Measurements from ENCODE around the gene CCDC88B. TPM values are rescaled to one million over a fixed set of nuclear protein-coding genes. Genes with fewer than 3 reads are reported as not detected.

CCDC88B gene
- total RNA-seq, 4 donors from 2014 or later = 7.0 to 12.5 (median 8.2) TPM

DNA sequence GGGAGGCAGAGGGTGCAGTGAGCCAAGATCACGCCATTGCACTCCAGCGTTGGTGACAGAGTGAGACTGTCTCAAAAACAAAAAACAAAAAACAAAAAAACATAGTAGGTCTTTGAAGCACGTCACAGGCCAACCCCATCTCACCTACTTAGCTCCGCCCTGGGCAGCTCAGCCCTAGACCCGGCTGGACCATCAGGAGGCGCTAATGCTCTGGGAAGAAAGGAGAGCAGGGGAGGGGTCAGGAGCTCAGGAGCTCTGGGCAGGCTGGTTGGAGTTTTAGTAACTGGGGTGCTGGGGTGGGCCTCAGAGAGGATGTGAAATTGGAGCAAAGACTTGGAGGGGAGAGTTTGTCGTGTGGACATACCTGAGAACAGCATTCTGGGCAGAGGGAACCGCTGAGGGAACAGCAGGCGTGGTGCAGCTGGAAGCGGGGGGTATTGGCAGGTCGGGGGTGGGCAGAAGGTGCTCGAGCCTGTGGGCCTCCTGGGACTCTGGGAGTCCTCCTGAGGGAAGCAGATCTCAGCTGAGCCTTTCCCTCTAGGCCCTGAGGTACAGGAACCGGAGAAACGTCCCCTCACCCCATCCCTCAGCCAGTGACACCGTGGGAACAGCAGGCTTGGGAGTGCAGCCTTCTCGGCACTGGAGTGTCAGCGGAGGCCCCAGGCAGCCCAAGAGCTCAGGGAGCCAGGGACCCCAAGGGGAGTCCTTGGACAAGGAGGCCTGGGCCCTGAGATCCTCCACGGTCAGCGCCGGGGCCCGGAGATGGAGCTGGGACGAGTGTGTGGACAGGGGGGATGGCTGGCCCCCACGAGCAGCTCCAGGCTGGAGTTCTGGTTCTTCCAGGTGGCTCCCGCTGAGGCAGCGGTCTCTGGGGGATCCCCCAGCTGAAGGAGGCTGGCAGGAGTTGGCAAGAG lies 16.8 kb downstream of the CCDC88B start:
- Histone ChIP-seq H3K9me3 (no peaks in the 10 kb centered on the region), H3K4me1 (peaks cover 33 to 53% (median 49%) of the 10 kb centered on the region in 4 donors), H3K4me3 (no peak overlapping the region), H3K36me3 (peaks cover 0 to 18% (median 16%) of the 10 kb centered on the region in 4 donors), H3K27ac (replicated peaks in 1 of 4) (no peak overlapping the region), H3K27me3 (no peaks in the 10 kb centered on the region)
- WGBS = 80% methylated on average over 20 of the region's 25 CpGs
- intact Hi-C loops (cut with DNase I) = no loop called here
- TF ChIP-seq POLR2AphosphoS5 (IDR thresholded peaks at IDR 0.05) = no peak
- TF ChIP-seq CTCF (IDR thresholded peaks at IDR 0.05) = peak in 1 of 3 experiments; percentile 17
- DNase-seq (ENCODE audit: extremely low spot score) = no peak

- no peaks in the 10 kb centered on the region for H3K9me3 ChIP-seq
- intact Hi-C loops (cut with DNase I) = no loop called here
- 100% methylated on average over 1 of the region's 6 CpGs for WGBS
- peaks cover 33 to 53% (median 49%) of the 10 kb centered on the region in 4 donors for H3K4me1 ChIP-seq
- TF ChIP-seq POLR2A (IDR thresholded peaks at IDR 0.05; ENCODE audit: low read depth) = no peak
- TF ChIP-seq POLR2AphosphoS5 (IDR thresholded peaks at IDR 0.05) = no peak
- TF ChIP-seq CTCF (IDR thresholded peaks at IDR 0.05) = no peak
- TF ChIP-seq EP300 (IDR thresholded peaks at IDR 0.05) = no peak
- peak overlapping the region in 3 of 4 donors; percentile 83 to 89 (median 84) for H3K27ac ChIP-seq (replicated peaks in 1 of 4)
- H3K4me3 ChIP-seq = no peak overlapping the region
- no peak for DNase-seq (ENCODE audit: extremely low spot score)
- H3K36me3 ChIP-seq = peaks cover 3 to 25% (median 23%) of the 10 kb centered on the region in 4 donors
- no peaks in the 10 kb centered on the region for H3K27me3 ChIP-seq
These were observed 17.4 kb downstream of the CCDC88B start for GRCh38 chr11:64357446-64357845.

DNA sequence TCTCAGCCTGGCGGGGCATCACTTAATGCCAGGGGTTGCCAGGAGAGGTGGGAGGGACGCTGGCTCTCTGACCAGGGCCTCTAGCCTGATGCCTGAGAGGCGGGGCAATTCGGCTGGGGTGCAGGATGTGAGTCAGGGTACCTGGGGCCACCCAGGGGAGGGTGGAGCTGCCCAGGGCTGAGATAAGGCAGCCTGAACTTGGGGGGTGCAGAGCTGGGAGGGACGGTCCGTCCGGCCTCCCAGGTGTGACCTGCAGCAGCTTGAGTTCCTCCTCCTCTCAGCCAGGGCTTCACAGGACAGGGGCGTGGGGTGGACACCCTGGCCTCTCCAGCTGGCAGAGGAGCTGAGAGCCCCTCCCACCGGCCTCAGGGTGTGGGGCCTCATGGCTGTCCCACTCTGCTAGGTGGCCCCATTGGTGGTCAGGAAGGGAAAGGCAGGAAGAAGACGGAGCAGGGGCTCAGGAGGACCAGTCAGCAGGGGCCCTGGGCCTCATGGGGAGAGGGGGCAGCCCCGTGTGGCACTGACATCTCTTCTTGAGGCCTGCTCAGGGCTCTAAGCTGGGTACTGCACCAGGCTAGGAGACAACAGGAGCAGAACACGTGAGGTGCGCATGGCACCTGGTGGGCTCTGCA lies 18.0 kb downstream of the CCDC88B start:
- Histone ChIP-seq H3K27ac (replicated peaks in 1 of 4) (peak overlapping the region; percentile 83 to 89 (median 86)), H3K36me3 (peaks cover 9 to 30% (median 29%) of the 10 kb centered on the region in 4 donors), H3K9me3 (no peaks in the 10 kb centered on the region), H3K4me1 (peaks cover 33 to 53% (median 49%) of the 10 kb centered on the region in 4 donors), H3K27me3 (no peaks in the 10 kb centered on the region), H3K4me3 (peak overlapping the region; percentile 76 to 96 (median 78))
- intact Hi-C loops (cut with DNase I) = no loop called here
- TF ChIP-seq CTCF (IDR thresholded peaks at IDR 0.05) (no peak), POLR2AphosphoS5 (IDR thresholded peaks at IDR 0.05) (no peak), POLR2A (IDR thresholded peaks at IDR 0.05; ENCODE audit: low read depth) (no peak), EP300 (IDR thresholded peaks at IDR 0.05) (no peak)
- WGBS = 71% methylated on average over 7 of the region's 13 CpGs
- DNase-seq (ENCODE audit: extremely low spot score) = no peak

DNA sequence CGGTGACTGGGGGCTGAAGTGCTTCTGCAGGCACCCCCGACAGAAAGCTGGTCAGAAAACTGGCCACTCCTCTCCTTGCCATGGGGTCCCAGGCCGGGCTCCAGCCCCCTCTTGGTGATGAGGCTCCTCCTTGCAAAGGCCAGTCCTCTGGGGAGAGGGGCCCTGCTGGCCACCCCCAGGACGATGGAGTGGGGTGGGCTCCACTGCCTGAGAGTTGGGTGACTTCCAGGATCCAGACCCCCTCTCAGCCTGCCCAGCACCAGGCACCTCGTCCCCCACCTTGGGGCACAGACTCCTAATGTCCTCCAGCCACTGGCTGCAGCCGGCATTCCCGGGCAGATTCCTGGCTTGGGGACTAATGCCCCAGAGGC lies 18.5 kb downstream of the CCDC88B start:
- H3K27me3 ChIP-seq = no peaks in the 10 kb centered on the region
- H3K27ac ChIP-seq (replicated peaks in 1 of 4) = peak overlapping the region; percentile 83 to 89 (median 86)
- no peaks in the 10 kb centered on the region for H3K9me3 ChIP-seq
- H3K4me1 ChIP-seq = peaks cover 33 to 53% (median 49%) of the 10 kb centered on the region in 4 donors
- peak overlapping the region; percentile 76 to 96 (median 78) for H3K4me3 ChIP-seq
- peaks cover 12 to 36% (median 34%) of the 10 kb centered on the region in 4 donors for H3K36me3 ChIP-seq
- 0% methylated on average over 1 of the region's 7 CpGs for WGBS
- intact Hi-C loops (cut with DNase I) = no loop called here
- DNase-seq (ENCODE audit: extremely low spot score) = no peak
- TF ChIP-seq CTCF (IDR thresholded peaks at IDR 0.05) (no peak), EP300 (IDR thresholded peaks at IDR 0.05) (no peak), POLR2A (IDR thresholded peaks at IDR 0.05; ENCODE audit: low read depth) (no peak), POLR2AphosphoS5 (IDR thresholded peaks at IDR 0.05) (no peak)

Data from esophagus muscularis mucosa (tissue), 4 donors.